Right lobe of liver (tissue), 4 donors: ENCODE results near the gene OR7D2.

Source experiments
- CTCF ChIP-seq, 4 donors: fragments of 200-600 bp in 3 of 4; fragments of 450-650 bp in 1 of 4; IDR thresholded peaks; one replicate each; pipeline versions ENCODE4 v1.5.1 to v1.8.0; 2016 to 2022; ENCODE audit warnings: antibody characterized with exemption in 4 of 4, mild to moderate bottlenecking in 2 of 4
- POLR2A ChIP-seq: fragments of 450-650 bp; IDR thresholded peaks from one replicate; pipeline ENCODE4 v1.6.1; 2017; ENCODE audit warnings: antibody characterized with exemption, mild to moderate bottlenecking
- donor health status: DM: no; HTN: no; CAD: no.
- donor health status: DM: no; HTN: no; CAD: no.
- donor health status: DM: no; HTN: yes; CAD: no.

DNA sequence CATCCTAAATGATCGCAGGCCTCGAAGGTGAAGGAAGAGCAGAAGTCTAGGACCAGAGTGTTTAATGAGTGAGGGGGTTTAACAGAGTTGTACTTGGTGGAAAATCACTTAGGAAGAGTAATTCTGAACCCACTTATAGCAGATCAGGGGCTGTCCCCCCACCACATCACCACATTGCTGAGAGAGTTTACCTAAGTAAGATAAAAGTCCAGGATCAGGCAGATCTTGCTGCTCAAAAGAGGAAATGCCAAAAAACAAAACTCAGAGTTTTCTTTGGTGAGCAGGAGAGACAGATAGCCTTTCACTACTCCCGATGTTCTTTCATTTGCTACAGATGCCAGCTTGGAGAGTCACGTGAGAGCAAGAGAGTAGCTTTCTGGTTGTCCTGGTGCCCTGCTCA, 23.2 kb upstream of the OR7D2 start:
- TF ChIP-seq CTCF (IDR thresholded peaks at IDR 0.05) (no peak), POLR2A (no peak)
